Stomach (tissue), 4 donors: Measurements from ENCODE around the gene CHRM4.

Experiments
- EP300 ChIP-seq: sonication (generic); formaldehyde crosslinking; IDR thresholded peaks from one replicate; pipeline ENCODE4 v1.6.1; 2017; ENCODE audit warnings: antibody characterized with exemption
- POLR2A ChIP-seq, 4 donors: fragments of 450-650 bp; IDR thresholded peaks; one replicate each; pipeline ENCODE4 v1.6.1; 2016; ENCODE audit warnings: antibody characterized with exemption in 4 of 4, control low read depth in 2 of 4, mild to moderate bottlenecking in 1 of 4, moderate library complexity in 1 of 4
- POLR2AphosphoS5 ChIP-seq, 3 donors: sonication (generic); formaldehyde crosslinking; IDR thresholded peaks; one replicate each; pipeline ENCODE4 v1.6.1; 2016; ENCODE audit warnings: antibody characterized with exemption in 3 of 3
- TF ChIP-seq, protein P1 (sequence below), 7 experiments: fragments of 450-650 bp in 4 of 7; fragments of 200-600 bp in 3 of 7; sonication (generic) in 3 of 7; IDR thresholded peaks; one replicate each; pipeline ENCODE4 v1.5.1; 2016 to 2019; ENCODE audit warnings: antibody characterized with exemption in 7 of 7, control low read depth in 2 of 7, mild to moderate bottlenecking in 1 of 7

DNA sequence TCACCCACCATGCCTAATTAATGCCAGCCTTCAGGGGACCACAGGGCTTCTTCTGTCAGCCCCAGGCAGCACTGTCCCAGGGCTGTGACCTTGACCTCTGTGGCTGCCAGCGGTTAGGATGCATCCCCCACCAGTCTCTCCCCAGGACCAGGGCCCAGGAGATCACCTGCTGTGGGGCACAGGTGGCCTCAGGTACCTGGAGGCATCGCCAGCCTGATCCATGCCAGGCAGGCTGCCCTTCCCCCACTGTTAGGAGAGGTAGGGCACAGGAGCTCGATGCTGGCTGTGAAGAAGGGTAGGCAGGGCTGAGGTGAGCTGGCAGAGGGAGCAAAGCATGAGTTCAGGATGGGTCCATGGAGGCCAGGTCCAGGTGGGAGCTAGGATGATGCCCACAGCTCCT, 26.8 kb downstream of the CHRM4 start:
- TF ChIP-seq POLR2A (IDR thresholded peaks at IDR 0.05), result no peak
- TF ChIP-seq, protein P1, sequence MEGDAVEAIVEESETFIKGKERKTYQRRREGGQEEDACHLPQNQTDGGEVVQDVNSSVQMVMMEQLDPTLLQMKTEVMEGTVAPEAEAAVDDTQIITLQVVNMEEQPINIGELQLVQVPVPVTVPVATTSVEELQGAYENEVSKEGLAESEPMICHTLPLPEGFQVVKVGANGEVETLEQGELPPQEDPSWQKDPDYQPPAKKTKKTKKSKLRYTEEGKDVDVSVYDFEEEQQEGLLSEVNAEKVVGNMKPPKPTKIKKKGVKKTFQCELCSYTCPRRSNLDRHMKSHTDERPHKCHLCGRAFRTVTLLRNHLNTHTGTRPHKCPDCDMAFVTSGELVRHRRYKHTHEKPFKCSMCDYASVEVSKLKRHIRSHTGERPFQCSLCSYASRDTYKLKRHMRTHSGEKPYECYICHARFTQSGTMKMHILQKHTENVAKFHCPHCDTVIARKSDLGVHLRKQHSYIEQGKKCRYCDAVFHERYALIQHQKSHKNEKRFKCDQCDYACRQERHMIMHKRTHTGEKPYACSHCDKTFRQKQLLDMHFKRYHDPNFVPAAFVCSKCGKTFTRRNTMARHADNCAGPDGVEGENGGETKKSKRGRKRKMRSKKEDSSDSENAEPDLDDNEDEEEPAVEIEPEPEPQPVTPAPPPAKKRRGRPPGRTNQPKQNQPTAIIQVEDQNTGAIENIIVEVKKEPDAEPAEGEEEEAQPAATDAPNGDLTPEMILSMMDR (IDR thresholded peaks at IDR 0.05), result no peak
- no peak for TF ChIP-seq POLR2AphosphoS5 (IDR thresholded peaks at IDR 0.05)
- no peak for TF ChIP-seq EP300
